RWPE2 (cell line): ENCODE measurements around the gene ARHGEF7.

Source experiments
- ATAC-seq: fragments of 200-7000 bp; cut with Tn5 transposase; 3 replicates; pipeline ENCODE4 v1.9.1; 2021; ENCODE audit warnings: low read depth
- DNase-seq: peaks from one replicate; pipeline ENCODE4 v3.0.0-alpha.2; 2020; ENCODE audit warnings: low spot score
- H3K27ac ChIP-seq: fragments of 450-650 bp; 2 replicates; pipeline ENCODE4 v1.5.1; 2017; ENCODE audit warnings: mild to moderate bottlenecking; ENCODE audit not compliant: poor library complexity, severe bottlenecking
- H3K27me3 ChIP-seq: fragments of 250-450 bp; sonication (Bioruptor Pico); 2 replicates; pipeline ENCODE4 v1.5.1; 2021; ENCODE audit warnings: mild to moderate bottlenecking, moderate library complexity; ENCODE audit not compliant: insufficient read depth, poor library complexity, severe bottlenecking
- H3K36me3 ChIP-seq: fragments of 250-450 bp; sonication (Bioruptor Pico); 2 replicates; pipeline ENCODE4 v1.5.1; 2020; ENCODE audit warnings: low read depth, mild to moderate bottlenecking, moderate library complexity
- H3K4me1 ChIP-seq: fragments of 250-450 bp; sonication (Bioruptor Pico); 2 replicates; pipeline ENCODE4 v1.5.1; 2021; ENCODE audit warnings: mild to moderate bottlenecking, moderate library complexity; ENCODE audit not compliant: insufficient read depth, poor library complexity, severe bottlenecking
- H3K4me3 ChIP-seq: fragments of 250-450 bp; sonication (Bioruptor Pico); 2 replicates; pipeline ENCODE4 v1.5.1; 2021; ENCODE audit warnings: mild to moderate bottlenecking, moderate library complexity; ENCODE audit not compliant: severe bottlenecking
- H3K9me3 ChIP-seq: fragments of 250-450 bp; sonication (Bioruptor Pico); 2 replicates; pipeline ENCODE4 v1.5.1; 2021; ENCODE audit warnings: mild to moderate bottlenecking, moderate library complexity; ENCODE audit not compliant: severe bottlenecking
- TF ChIP-seq, protein P1 (sequence below): fragments of 450-650 bp; IDR thresholded peaks from one replicate; pipeline ENCODE4 v1.5.1; 2017; ENCODE audit warnings: mild to moderate bottlenecking, moderate library complexity; ENCODE audit not compliant: poor library complexity, severe bottlenecking

The ARHGEF7 gene

DNA sequence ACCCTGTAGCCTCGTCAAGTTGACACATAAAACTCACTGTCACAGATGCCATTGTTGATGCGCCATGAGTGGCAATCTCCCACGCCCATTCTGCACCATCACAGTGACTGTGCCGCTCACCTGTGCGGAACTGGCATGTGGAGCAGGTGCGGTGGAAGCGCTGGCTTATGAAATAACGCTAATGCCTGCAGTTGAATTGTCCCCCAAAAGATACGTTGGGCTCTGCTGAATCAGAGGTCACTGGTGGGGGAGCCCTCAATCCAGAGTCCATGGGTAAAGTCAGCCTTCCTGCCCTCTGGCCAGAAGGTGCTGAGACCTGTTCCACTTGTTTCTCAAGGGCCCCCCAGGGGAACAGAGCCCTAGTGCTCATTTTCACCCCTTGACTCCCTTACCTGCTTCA, 2.9 kb upstream of the ARHGEF7 start:
- no peak overlapping the region for H3K27ac ChIP-seq
- H3K36me3 ChIP-seq: no peaks in the 10 kb centered on the region
- H3K9me3 ChIP-seq: peaks cover 2% of the 10 kb centered on the region
- ATAC-seq (no peak), DNase-seq (no peak)
- H3K4me3 ChIP-seq: no peak overlapping the region
- peaks cover 69% of the 10 kb centered on the region for H3K27me3 ChIP-seq
- TF ChIP-seq, protein P1, sequence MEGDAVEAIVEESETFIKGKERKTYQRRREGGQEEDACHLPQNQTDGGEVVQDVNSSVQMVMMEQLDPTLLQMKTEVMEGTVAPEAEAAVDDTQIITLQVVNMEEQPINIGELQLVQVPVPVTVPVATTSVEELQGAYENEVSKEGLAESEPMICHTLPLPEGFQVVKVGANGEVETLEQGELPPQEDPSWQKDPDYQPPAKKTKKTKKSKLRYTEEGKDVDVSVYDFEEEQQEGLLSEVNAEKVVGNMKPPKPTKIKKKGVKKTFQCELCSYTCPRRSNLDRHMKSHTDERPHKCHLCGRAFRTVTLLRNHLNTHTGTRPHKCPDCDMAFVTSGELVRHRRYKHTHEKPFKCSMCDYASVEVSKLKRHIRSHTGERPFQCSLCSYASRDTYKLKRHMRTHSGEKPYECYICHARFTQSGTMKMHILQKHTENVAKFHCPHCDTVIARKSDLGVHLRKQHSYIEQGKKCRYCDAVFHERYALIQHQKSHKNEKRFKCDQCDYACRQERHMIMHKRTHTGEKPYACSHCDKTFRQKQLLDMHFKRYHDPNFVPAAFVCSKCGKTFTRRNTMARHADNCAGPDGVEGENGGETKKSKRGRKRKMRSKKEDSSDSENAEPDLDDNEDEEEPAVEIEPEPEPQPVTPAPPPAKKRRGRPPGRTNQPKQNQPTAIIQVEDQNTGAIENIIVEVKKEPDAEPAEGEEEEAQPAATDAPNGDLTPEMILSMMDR: no peak
- H3K4me1 ChIP-seq: no peaks in the 10 kb centered on the region

DNA sequence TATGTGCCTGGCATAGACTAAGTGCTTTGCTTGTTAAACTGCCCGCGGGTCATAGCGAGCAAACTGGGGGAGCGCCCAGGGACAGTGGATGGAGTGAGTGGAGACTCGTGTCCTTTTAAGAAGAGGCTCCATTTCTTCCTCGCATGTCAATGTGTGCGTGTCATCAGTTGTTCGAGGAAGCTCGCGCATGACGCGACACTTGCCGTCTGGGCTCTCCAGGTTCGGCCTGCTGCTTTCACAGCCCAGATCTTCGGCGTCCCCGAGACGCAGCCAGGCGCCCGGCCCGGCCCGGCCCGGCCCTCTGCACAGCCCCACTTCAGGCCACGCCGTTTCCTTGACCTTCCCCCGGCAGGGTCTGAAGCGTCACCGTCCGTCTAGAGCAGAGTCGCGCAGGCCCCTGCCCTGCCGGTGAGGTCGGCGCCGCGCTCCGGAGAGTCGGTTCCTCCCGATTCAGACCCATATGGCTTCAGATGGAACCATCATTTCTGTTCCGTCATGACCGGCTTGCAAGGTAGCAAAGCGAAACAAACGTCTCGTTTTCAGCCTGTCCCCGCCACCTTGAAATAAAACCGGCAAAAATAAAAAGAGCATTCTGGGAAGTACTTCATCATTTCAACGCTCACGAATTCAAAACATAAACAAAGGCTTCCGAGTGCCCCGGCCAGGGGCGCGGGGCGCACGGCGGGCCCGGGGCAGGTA, 599 bp upstream of the ARHGEF7 start:
- H3K27me3 ChIP-seq: peaks cover 88% of the 10 kb centered on the region
- H3K4me3 ChIP-seq: peak overlapping the region; percentile 23
- DNase-seq (no peak), ATAC-seq (peak; percentile 50)
- H3K4me1 ChIP-seq: no peaks in the 10 kb centered on the region
- no peak overlapping the region for H3K27ac ChIP-seq
- H3K9me3 ChIP-seq: peaks cover 2% of the 10 kb centered on the region
- TF ChIP-seq, protein P1: no peak
- H3K36me3 ChIP-seq: no peaks in the 10 kb centered on the region

DNA sequence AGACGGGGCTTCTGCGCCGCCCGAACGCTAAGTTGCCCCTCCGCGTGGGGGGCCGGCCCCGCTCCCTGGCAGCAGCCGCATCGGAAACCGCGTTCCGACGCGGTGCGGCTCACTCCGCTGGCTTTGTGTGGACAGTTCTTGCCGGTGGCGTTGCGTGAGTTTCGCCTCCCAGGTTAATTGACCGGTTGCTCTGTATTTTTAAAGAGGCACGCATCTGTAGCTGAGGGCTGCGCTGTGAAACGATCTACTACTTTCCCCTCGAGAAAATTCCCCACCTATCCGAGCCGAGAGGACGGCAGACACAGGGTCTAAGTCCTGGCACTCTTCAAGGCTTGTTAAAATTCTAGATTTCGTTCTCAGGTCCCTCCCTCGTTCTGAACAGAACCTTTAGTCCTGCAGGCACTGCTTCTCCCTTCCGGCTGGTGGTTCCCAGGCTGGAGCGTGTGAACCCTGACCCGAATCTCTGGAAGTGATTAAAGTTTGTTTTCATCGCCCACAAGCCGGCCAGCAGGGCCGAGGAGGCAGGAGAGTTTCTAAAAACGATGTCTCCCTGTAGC, 933 bp downstream of the ARHGEF7 start:
- Histone ChIP-seq H3K27me3 (peaks cover 88% of the 10 kb centered on the region), H3K27ac (no peak overlapping the region), H3K9me3 (no peaks in the 10 kb centered on the region), H3K4me3 (no peak overlapping the region), H3K4me1 (no peaks in the 10 kb centered on the region), H3K36me3 (no peaks in the 10 kb centered on the region)
- TF ChIP-seq, protein P1: no peak
- ATAC-seq (no peak), DNase-seq (no peak)

DNA sequence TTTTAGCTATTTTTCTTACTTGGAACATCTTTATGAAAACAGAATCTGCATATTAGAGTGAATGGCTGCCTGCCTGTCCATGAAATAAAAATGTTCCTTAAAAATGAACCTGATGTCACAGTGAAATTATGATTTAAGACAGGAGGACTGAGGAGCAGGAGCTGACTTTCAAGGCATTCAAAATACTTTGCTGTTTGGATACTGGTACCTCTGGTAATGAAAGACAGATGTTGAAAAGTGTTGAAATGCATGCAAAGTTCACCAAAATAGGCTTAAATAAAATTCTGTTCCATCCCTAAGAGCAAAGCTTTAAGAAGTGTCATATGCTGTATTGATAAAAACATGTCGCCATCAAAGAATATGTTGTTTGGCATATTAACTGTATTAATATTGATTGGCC, 1.7 kb downstream of the ARHGEF7 start:
- no peak for DNase-seq
- TF ChIP-seq, protein P1: no peak
- no peaks in the 10 kb centered on the region for H3K36me3 ChIP-seq
- H3K9me3 ChIP-seq: no peaks in the 10 kb centered on the region
- H3K27ac ChIP-seq: no peak overlapping the region
- H3K4me1 ChIP-seq: no peaks in the 10 kb centered on the region
- ATAC-seq: no peak
- no peak overlapping the region for H3K4me3 ChIP-seq
- H3K27me3 ChIP-seq: peaks cover 86% of the 10 kb centered on the region

DNA sequence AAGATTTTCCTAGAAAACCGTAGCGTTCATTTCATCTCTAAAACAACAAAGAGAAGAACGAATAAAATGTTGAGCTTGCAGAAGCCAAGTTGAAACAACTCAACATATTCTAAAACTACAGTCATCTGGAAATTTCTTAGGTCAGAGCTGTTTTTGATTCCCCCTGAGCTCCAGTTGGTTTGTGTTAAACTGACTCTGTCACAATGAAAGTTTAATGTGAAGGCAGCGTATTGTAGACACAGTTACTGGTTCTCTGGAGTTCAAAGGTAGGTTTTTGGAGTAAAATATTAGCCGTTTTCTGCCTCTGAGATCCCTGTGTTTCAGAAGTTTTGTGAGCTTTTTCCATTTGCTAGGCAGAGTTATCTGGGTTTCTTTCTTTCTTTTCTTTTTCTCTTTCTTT, 2.2 kb downstream of the ARHGEF7 start:
- DNase-seq (no peak), ATAC-seq (no peak)
- H3K9me3 ChIP-seq: no peaks in the 10 kb centered on the region
- no peaks in the 10 kb centered on the region for H3K36me3 ChIP-seq
- H3K27ac ChIP-seq: no peak overlapping the region
- no peak overlapping the region for H3K4me3 ChIP-seq
- H3K4me1 ChIP-seq: no peaks in the 10 kb centered on the region
- TF ChIP-seq, protein P1: no peak
- peaks cover 86% of the 10 kb centered on the region for H3K27me3 ChIP-seq
